GM12873 (cell line): ENCODE data around the gene GFI1B.

Experiments used
- TF ChIP-seq, protein P1 (sequence below): IDR thresholded peaks from 2 replicates; pipeline ENCODE4 v1.5.1; 2012; ENCODE audit warnings: low read depth, mild to moderate bottlenecking, moderate library complexity, low read length, control low read depth; ENCODE audit not compliant: insufficient read depth; ENCODE audit errors: missing control alignments

GFI1B gene

DNA sequence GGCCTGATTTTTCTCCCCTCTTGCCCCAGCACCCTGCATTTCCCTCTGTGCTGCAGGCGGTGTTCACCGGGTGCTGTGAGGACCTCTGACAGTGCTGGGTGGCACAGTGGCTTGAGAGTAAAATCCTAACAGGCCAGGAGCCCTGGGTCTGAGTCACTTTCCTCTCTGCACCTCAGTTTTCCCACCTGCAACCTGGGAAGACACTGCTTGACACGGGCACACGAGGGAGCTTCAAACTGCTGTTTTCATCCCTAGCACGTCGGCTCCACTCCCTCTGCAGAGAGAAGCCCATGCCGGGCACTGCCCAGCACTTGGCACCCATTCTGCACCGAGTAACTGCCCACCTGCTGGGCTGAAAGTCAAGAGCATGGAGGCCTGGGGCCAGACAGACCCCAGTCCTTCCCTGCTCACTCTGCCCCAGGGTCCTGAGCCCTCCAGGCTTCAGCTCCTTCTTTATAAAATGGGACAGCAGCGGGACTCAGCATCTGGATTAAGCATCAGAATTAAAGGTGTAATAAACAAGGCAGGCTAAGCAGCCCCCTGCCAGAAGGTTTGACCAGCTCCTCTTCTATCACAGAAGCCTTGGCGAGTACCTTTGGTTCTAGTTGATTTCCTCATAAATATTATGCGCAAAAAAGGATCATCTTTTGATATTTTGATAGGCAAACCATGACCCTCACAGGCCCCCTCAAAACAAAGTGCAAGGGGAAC lies 5.2 kb downstream of the GFI1B start:
- TF ChIP-seq, protein P1, sequence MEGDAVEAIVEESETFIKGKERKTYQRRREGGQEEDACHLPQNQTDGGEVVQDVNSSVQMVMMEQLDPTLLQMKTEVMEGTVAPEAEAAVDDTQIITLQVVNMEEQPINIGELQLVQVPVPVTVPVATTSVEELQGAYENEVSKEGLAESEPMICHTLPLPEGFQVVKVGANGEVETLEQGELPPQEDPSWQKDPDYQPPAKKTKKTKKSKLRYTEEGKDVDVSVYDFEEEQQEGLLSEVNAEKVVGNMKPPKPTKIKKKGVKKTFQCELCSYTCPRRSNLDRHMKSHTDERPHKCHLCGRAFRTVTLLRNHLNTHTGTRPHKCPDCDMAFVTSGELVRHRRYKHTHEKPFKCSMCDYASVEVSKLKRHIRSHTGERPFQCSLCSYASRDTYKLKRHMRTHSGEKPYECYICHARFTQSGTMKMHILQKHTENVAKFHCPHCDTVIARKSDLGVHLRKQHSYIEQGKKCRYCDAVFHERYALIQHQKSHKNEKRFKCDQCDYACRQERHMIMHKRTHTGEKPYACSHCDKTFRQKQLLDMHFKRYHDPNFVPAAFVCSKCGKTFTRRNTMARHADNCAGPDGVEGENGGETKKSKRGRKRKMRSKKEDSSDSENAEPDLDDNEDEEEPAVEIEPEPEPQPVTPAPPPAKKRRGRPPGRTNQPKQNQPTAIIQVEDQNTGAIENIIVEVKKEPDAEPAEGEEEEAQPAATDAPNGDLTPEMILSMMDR = no peak

DNA sequence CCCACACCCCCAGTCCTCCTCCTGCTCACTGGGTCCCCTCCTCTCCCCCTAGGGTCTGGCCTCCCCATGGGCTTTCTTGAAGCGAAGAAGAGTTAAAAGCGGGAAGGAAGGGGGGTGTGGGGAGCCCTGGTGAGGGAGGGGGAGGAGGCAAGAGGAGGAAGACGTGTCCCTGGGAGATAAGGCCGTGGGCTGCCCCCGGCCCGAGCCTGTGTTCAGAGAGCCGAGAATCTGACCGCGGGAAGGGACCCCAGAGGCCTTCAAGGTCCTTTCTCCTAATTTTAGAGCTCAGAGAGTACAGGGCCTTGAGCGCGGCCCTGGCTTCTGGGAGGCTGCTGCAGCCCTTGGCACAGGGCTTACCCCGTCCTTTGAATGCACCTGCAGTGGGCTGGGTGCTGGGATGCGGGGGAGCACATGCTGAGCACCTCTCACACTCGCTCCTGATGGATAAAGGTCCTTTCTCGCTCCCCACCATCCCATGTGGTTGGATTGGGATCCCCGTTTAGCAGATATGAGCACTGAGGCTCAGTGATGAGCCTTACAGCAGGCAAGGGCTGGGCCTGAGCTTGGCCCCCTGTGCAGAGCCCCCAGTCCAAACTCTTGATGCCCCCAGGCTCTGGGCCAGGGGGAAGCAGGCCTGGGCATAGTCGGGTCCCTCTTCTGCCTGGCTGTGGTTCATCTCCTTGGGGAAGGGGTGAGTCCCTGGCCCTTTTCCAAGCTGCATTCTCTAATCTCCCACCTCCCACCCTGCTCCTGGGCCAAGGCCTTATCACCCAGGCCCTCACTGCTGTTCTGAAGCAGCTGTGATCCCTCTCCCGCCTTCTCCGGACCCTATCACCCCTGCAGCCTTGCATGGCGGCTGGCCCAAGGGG lies 5.9 kb downstream of the GFI1B start:
- TF ChIP-seq, protein P1 = no peak

DNA sequence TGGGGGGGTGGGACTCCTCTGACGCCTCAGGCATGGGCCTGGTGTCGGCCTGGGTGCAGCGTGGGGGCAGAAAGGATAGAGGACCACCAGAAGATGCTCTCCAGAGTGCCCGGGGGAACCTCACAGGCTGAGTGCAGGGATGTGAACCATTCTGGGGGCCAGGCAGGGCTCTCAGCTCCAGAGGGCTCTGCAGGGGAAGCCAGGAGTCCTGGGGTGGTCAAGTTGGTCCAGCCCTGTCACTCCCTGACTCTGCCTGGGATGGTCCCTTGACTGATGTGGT lies 6.5 kb downstream of the GFI1B start:
- TF ChIP-seq, protein P1 = no peak

DNA sequence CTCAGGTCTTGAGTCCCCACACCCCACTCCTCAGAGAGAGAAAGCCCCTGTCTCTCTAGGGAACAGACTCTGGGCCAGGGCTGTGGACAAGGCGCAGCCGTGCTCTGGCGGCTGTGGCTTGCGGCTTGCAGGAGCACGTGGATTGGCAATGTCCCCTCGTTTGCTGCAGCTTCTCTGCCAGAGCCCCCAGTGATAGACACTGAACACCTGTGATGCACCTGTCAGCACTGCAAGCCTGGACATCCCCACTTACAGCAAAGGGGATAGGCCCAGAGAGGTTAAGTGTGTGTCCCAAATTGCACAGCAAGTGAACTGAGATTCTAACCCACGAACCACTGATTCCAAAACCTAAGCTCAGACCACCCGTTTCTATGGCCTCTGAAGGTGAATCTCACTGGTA lies 7.0 kb downstream of the GFI1B start:
- TF ChIP-seq, protein P1 = no peak

DNA sequence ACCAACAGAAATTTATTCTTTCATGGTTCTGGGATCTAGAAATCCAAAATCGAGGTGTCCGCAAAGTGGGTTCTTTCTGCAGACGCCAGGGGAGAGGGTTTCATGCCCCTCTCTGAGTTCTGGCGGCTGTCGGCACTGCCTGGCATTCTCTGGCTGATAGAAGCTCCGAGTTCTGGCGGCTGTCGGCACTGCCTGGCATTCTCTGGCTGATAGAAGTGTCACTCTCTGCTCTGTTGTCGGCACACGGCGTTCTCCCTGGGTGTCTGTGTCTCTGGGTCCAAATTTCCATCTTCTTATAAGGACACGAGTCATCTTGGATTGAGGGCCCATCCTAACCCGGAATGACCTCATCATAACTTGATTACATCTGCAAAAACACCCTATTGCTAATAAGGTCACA lies 7.6 kb downstream of the GFI1B start:
- TF ChIP-seq, protein P1 = no peak

DNA sequence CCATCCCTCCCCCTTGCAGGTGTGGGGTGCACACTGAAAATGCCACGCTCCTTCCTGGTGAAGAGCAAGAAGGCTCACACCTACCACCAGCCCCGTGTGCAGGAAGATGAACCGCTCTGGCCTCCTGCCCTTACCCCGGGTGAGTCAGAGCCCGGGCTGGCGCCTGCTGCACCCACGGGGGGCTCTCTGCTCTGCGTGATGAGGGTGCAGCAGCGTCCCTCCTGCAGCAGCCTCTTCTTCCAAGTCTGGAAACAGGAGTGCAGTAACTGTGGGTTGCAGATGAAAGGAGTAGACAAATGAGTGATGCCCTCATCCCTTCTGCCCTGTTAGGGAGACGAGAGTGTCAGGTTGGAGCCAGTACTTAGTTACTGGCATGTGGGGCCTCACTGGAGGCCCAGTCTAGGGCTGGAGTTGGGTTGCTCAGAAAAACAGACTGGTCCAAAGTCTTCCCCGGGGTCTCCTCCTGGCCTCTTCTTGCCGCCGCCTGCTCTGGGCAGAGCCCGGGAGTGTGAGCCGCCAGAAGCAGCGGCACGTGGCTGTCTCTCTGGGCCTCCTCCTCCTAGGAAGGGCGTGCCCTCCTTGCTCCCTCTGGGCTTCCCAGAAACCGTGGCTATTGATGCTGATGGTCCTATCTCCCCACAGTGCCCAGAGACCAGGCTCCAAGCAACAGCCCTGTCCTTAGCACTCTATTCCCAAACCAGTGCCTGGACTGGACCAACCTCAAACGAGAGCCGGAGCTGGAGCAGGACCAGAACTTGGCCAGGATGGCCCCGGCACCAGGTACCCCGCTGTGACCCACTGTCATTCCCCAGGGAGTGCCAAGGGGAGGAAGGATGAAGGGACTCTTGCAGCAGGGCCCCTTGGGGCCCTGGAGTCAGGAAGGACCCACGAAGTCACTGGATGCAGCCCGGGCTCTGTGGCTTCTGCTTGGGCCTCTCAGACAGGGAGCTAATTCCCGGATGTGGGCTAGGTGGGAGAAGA lies 8.4 kb downstream of the GFI1B start:
- TF ChIP-seq, protein P1 = no peak
